Measurements from ENCODE around the gene FAM13A.

Gene FAM13A

DNA sequence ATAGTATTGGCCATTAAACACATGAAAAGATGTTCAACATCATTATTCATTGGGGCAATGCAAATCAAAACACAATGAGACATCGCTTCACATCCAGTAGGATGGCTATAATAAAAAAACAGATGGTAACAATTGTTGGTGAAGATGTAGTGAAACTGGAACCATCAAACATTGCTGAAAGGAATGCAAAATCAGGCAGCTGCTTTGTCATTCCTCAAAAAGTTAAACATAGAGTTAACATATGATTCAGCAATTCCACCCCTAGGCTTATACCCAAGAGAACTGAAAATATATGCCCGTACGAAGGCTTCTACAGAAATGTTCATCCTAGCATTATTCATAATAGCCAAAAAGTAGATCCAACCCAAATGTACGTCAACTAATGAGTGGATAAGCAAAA lies 215.3 kb downstream of the FAM13A start:
- in situ Hi-C loops (cut with HindIII; ENCODE audit: low sequenced_read_pairs), result no loop called here

DNA sequence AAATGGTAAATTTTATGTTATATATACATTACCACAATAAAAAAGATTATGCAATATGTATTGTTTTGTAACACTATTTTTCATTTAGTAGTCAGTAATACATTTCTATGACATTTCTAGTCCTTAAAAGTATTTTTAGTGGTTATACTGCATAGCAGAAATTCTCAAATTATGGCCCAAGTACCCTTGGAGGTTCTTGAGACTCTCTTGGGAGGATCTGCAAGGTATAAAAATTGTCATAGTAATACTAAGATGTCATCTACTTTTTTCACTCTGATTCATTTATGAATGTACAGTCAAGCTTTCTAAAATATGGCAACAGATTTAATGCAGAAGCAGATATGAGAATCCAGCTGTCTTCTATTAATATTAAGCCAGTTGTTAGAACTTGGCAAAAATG lies 220.8 kb downstream of the FAM13A start:
- H3K4me3 ChIP-seq (ENCODE audit: low read depth, low read length), result no peak overlapping the region
- TF ChIP-seq, protein P1, sequence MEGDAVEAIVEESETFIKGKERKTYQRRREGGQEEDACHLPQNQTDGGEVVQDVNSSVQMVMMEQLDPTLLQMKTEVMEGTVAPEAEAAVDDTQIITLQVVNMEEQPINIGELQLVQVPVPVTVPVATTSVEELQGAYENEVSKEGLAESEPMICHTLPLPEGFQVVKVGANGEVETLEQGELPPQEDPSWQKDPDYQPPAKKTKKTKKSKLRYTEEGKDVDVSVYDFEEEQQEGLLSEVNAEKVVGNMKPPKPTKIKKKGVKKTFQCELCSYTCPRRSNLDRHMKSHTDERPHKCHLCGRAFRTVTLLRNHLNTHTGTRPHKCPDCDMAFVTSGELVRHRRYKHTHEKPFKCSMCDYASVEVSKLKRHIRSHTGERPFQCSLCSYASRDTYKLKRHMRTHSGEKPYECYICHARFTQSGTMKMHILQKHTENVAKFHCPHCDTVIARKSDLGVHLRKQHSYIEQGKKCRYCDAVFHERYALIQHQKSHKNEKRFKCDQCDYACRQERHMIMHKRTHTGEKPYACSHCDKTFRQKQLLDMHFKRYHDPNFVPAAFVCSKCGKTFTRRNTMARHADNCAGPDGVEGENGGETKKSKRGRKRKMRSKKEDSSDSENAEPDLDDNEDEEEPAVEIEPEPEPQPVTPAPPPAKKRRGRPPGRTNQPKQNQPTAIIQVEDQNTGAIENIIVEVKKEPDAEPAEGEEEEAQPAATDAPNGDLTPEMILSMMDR (IDR thresholded peaks at IDR 0.05; ENCODE audit: low read depth, low read length), result no peak
- no peak for DNase-seq (ENCODE audit: low read depth, low spot score)
- in situ Hi-C loops (cut with HindIII; ENCODE audit: low sequenced_read_pairs), result no loop called here

More for the DNA sequence above, 215.3 kb downstream of the FAM13A start:
- DNase-seq (ENCODE audit: low read depth, low spot score), result no peak
- TF ChIP-seq, protein P1 (IDR thresholded peaks at IDR 0.05; ENCODE audit: low read depth, low read length), result no peak
- H3K4me3 ChIP-seq (ENCODE audit: low read depth, low read length), result no peak overlapping the region

DNA sequence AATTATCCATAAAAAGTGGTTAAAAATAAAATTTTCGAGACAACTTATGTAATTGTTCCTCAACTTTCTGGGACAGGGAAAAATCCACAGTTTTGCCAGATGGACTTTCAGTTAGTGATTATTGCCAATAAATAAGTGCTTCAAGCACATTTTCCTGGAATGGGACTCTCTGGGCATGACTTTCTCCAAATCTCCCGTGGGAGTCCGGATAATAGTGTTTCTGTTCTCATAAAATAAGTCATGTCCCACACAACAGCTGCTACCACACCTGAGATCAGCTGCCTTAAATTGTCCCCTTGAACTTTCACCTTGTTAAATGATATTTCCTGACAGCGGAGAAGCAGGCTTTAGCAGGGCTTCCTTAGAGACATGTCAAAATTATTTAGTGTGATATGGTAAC lies 226.0 kb downstream of the FAM13A start:
- DNase-seq (ENCODE audit: low read depth, low spot score), result no peak
- TF ChIP-seq, protein P1 (IDR thresholded peaks at IDR 0.05; ENCODE audit: low read depth, low read length), result no peak
- in situ Hi-C loops (cut with HindIII; ENCODE audit: low sequenced_read_pairs), result no loop called here
- no peak overlapping the region for H3K4me3 ChIP-seq (ENCODE audit: low read depth, low read length)

DNA sequence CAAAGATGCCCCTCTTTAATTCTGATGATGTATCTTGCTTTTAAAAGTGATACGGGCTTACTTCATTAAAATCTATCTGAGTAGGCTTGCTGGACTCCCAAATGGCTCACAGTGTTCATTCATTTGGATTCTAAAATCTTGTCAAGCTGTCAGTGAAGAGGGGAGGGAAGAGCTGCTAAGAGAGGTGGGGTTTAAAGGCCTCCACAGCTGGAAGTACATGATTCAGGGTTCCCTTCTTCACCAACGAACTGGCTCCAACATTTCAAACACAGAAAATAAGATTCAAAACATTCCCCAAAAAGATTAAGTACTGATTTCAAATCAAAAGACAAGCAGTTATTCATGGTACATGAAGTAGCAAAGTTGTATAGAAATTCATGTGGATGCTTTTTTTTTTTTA lies 226.4 kb downstream of the FAM13A start:
- no peak overlapping the region for H3K4me3 ChIP-seq (ENCODE audit: low read depth, low read length)
- in situ Hi-C loops (cut with HindIII; ENCODE audit: low sequenced_read_pairs), result no loop called here
- DNase-seq (ENCODE audit: low read depth, low spot score), result no peak
- TF ChIP-seq, protein P1 (IDR thresholded peaks at IDR 0.05; ENCODE audit: low read depth, low read length), result no peak

DNA sequence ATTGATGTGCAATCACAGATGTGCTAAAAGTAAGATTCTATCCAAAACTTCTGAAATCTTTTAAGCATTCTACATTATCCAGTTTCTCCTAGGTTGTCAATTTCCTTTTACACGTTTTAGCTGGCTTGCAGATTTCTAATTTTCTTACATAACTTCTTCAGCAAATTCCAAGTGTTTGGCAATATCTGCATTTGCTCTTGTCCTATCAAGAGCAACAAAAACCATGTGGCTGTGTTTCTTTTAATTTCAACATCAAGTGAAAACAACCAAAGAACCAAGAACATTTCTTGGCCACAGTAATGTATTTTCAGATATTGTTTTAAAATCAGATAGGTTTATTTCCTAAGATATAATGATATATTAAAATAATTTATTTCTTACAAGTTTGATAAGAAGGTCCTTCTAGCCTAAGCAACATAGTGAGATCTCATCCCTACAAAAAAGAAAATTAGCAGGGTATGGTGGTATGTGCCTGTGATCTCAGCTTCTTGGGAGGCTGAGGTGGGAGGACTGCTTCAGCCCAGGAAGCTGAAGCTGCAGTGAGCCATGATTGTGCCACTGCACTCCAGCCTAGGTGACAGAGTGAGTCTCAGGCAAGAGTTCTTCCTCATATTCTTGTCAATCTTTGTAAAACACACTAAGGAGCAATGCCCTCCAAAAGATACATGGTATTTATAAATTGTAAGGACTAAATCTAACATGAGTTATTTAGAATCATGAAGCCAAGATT lies 228.0 kb downstream of the FAM13A start:
- TF ChIP-seq, protein P1 (IDR thresholded peaks at IDR 0.05; ENCODE audit: low read depth, low read length), result no peak
- DNase-seq (ENCODE audit: low read depth, low spot score), result no peak
- H3K4me3 ChIP-seq (ENCODE audit: low read depth, low read length), result no peak overlapping the region
- in situ Hi-C loops (cut with HindIII; ENCODE audit: low sequenced_read_pairs), result no loop called here

DNA sequence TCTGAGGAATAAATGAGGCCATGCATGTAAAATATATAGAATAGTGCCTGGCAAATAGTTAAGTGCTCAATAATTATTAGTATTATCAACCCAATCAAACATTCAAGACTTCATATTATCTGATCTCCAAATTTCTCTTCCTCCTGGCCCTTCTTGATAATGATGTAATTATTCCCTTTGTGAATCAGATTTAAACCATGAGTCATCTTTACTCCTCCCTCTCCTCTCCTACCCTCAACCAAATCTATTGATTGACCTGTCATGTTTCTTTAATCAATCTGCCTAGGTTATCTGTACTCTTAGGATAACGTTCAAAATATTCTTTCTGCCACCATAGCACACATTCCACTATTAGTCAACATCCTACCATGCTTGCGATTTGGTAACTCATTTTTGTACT lies 229.5 kb downstream of the FAM13A start:
- TF ChIP-seq, protein P1 (IDR thresholded peaks at IDR 0.05; ENCODE audit: low read depth, low read length), result no peak
- H3K4me3 ChIP-seq (ENCODE audit: low read depth, low read length), result no peak overlapping the region
- DNase-seq (ENCODE audit: low read depth, low spot score), result no peak
- in situ Hi-C loops (cut with HindIII; ENCODE audit: low sequenced_read_pairs), result no loop called here

Measured in astrocyte of the spinal cord (primary cell).